Endothelial cell of umbilical vein (primary cell): Measurements from ENCODE around the gene OARD1. TPM values are rescaled to one million over a fixed set of nuclear protein-coding genes. Genes with fewer than 3 reads are reported as not detected.

Source experiments
- BruUV-seq: library from RNA; stranded (reverse); fragments of 400-500 nt; replicated peaks from 2 replicates; lab custom pipeline; 2021; lab: Mats Ljungman, UMichigan
- CTCF ChIA-PET: fragments of 300-600, 350-600 bp; sonication (Branson Sonifier 250); formaldehyde crosslinking; loops from one replicate; lab custom pipeline; 2021; ENCODE audit warnings: antibody characterized with exemption, inconsistent platforms; lab: Charles Lee
- POLR2A ChIA-PET: fragments of 300-600, 350-600 bp; sonication (Branson Sonifier 250); formaldehyde crosslinking; loops from one replicate; lab custom pipeline; 2021; ENCODE audit warnings: antibody characterized with exemption, inconsistent platforms; lab: Charles Lee
- DNase-seq: peaks from one replicate; pipeline ENCODE4 v3.0.0-alpha.2; 2011; ENCODE audit warnings: low read depth, low spot score
- FAIRE-seq: peaks from 2 replicates; lab custom pipeline; 2011; peaks lifted over from hg19 to GRCh38; lab: Jason Lieb, UNC
- H2AFZ ChIP-seq: 2 replicates; pipeline ENCODE4 v1.6.0; 2012; ENCODE audit warnings: low read depth, low read length, control low read depth, inconsistent platforms
- H3K27ac ChIP-seq: 2 replicates; pipeline ENCODE4 v1.5.1; 2011; ENCODE audit warnings: low read depth, mild to moderate bottlenecking, control low read depth, low read length, moderate library complexity; ENCODE audit not compliant: insufficient read depth
- H3K27me3 ChIP-seq, 2 experiments: 2 replicates each; pipeline versions ENCODE4 v1.6.0 to v1.6.1; 2011; ENCODE audit warnings: low read length in 2 of 2, mixed read lengths in 1 of 2; ENCODE audit not compliant: control insufficient read depth in 2 of 2, insufficient read depth in 2 of 2
- H3K36me3 ChIP-seq, 2 experiments: 2 replicates in 1 of 2; 3 replicates in 1 of 2; pipeline ENCODE4 v1.5.1; 2011; ENCODE audit warnings: low read length in 2 of 2, mild to moderate bottlenecking in 1 of 2, moderate library complexity in 1 of 2; ENCODE audit not compliant: control insufficient read depth in 2 of 2, insufficient read depth in 2 of 2; ENCODE audit errors: extremely low read depth in 1 of 2
- H3K4me1 ChIP-seq: 3 replicates; pipeline ENCODE4 v1.5.1; 2011; ENCODE audit warnings: mild to moderate bottlenecking, low read length; ENCODE audit not compliant: control insufficient read depth, insufficient read depth; ENCODE audit errors: extremely low read depth
- H3K4me2 ChIP-seq: 2 replicates; pipeline ENCODE4 v1.6.1; 2011; ENCODE audit warnings: low read length, control low read depth, mixed read lengths; ENCODE audit not compliant: insufficient read depth
- H3K4me3 ChIP-seq, 3 experiments: fragments of 200-600 bp in 1 of 3; sonication (generic), shearing (Covaris generic) in 1 of 3; replicated peaks in 1 of 3; 2 replicates each; pipeline ENCODE4 v1.5.1; 2011 to 2016; ENCODE audit warnings: control low read depth in 3 of 3, low read length in 3 of 3, mild to moderate bottlenecking in 2 of 3, inconsistent platforms in 1 of 3, low read depth in 1 of 3, moderate library complexity in 1 of 3; ENCODE audit not compliant: insufficient read depth in 1 of 3
- H3K79me2 ChIP-seq: 2 replicates; pipeline ENCODE4 v1.6.0; 2012; ENCODE audit warnings: low read length, inconsistent platforms; ENCODE audit not compliant: control insufficient read depth, insufficient read depth
- H3K9ac ChIP-seq: replicated peaks from 2 replicates; pipeline ENCODE3; 2011; ENCODE audit warnings: low read length, control low read depth; ENCODE audit not compliant: insufficient read depth; ENCODE audit errors: extremely low read depth
- H3K9me1 ChIP-seq: replicated peaks from 3 replicates; pipeline ENCODE4 v1.6.0; 2011; ENCODE audit warnings: mild to moderate bottlenecking, low read length; ENCODE audit not compliant: control insufficient read depth, insufficient read depth; ENCODE audit errors: extremely low read depth
- H3K9me3 ChIP-seq: replicated peaks from 2 replicates; pipeline ENCODE4 v1.5.1; 2012; ENCODE audit warnings: low read length, inconsistent platforms; ENCODE audit not compliant: control insufficient read depth, insufficient read depth
- H4K20me1 ChIP-seq: replicated peaks from 2 replicates; pipeline ENCODE3; 2011; ENCODE audit warnings: mild to moderate bottlenecking, low read length; ENCODE audit not compliant: control insufficient read depth, insufficient read depth; ENCODE audit errors: extremely low read depth
- CTCF ChIP-seq, 2 donors: IDR thresholded peaks; 1 replicate in 1 of 2; 2 replicates in 1 of 2; pipeline ENCODE4 v1.5.1; 2011; ENCODE audit warnings: low read length in 2 of 2, mild to moderate bottlenecking in 2 of 2, moderate library complexity in 2 of 2, control low read depth in 1 of 2, inconsistent platforms in 1 of 2, low read depth in 1 of 2; ENCODE audit not compliant: insufficient read depth in 1 of 2; ENCODE audit errors: extremely low read depth in 1 of 2
- EZH2 ChIP-seq: IDR thresholded peaks from 2 replicates; pipeline ENCODE4 v1.6.1; 2012; ENCODE audit warnings: borderline replicate concordance, low read depth, mild to moderate bottlenecking, moderate library complexity, low read length, inconsistent platforms; ENCODE audit not compliant: severe bottlenecking
- FOS ChIP-seq: IDR thresholded peaks from 2 replicates; pipeline ENCODE4 v1.6.1; 2011; ENCODE audit warnings: mild to moderate bottlenecking, low read length, moderate library complexity, borderline replicate concordance; ENCODE audit not compliant: insufficient read depth
- GATA2 ChIP-seq: IDR thresholded peaks from 2 replicates; pipeline ENCODE4 v1.7.0; 2011; ENCODE audit warnings: low read depth, mild to moderate bottlenecking, moderate library complexity, mixed read lengths, low read length; ENCODE audit not compliant: insufficient read length, insufficient read depth
- JUN ChIP-seq: IDR thresholded peaks from 2 replicates; pipeline ENCODE4 v1.6.1; 2011; ENCODE audit warnings: borderline replicate concordance, low read depth; ENCODE audit not compliant: insufficient read length, insufficient read depth
- MAX ChIP-seq: IDR thresholded peaks from 2 replicates; pipeline ENCODE4 v1.6.1; 2011; ENCODE audit not compliant: insufficient read depth, insufficient read length
- MYC ChIP-seq: IDR thresholded peaks from one replicate; pipeline ENCODE4 v1.6.1; 2011; ENCODE audit warnings: mild to moderate bottlenecking, low read depth, low read length
- POLR2A ChIP-seq: IDR thresholded peaks from 2 replicates; pipeline ENCODE4 v1.6.1; 2012; ENCODE audit warnings: low read depth, mild to moderate bottlenecking, control low read depth, low read length
- POLR2AphosphoS5 ChIP-seq: IDR thresholded peaks from 2 replicates; pipeline ENCODE4 v1.6.1; 2012; ENCODE audit warnings: low read depth, mild to moderate bottlenecking, control low read depth, low read length, moderate library complexity; ENCODE audit not compliant: insufficient read depth
- dilution Hi-C: fragments of 300-500 bp; cut with MboI; formaldehyde crosslinking; loops from one replicate; pipeline ENCODE4 v1.15.0; 2019; ENCODE audit warnings: low sequenced_read_pairs; ENCODE audit not compliant: extremely low pct_ligation_motif_present
- intact Hi-C: fragments of 100-400 bp; cut with micrococcal nuclease; formaldehyde crosslinking; loops from one replicate; pipeline ENCODE4 v1.10.0; 2022
- polyA plus RNA-seq, 4 experiments: library from polyadenylated mRNA; depleted of rRNA in 3 of 4; stranded (reverse) in 3 of 4; unstranded in 1 of 4; fragments of >200 nt; gene quantifications; 2 replicates each; pipeline versions ENCODE4 v1.2.1 to v1.2.3, GENCODE V29; 2011 to 2012; ENCODE audit warnings: missing spikeins in 1 of 4
- total RNA-seq: library from RNA; stranded (reverse); gene quantifications from 2 replicates; pipeline ENCODE4 v1.2.3, GENCODE V29; 2021

The OARD1 gene
- total and polyA plus RNA-seq, 2 donors (not counting 3 experiments of a cell fraction or from before 2014, with no cell fraction given): 5.2 to 13.0 TPM

- H3K4me3 ChIP-seq: no peak overlapping the region
- H3K36me3 ChIP-seq: peaks cover 26 to 49% of the 10 kb centered on the region in 2 experiments
- no TSS peak for BruUV-seq
- no peak overlapping the region for H3K4me2 ChIP-seq
- ChIA-PET CTCF (interaction anchor here (0.6 to 6.1 kb wide), 9 partner anchors 11 to 557 kb away, joined by 3 to 89 read pairs (median 4); partner anchors contain the start of genes NFYA and OARD1), POLR2A (no interaction called here)
- FAIRE-seq: no peak
- H3K9me1 ChIP-seq: no peaks in the 10 kb centered on the region
- no peaks in the 10 kb centered on the region for H3K9me3 ChIP-seq
- H4K20me1 ChIP-seq: no peaks in the 10 kb centered on the region
- H3K79me2 ChIP-seq: peaks cover 2% of the 10 kb centered on the region
- TF ChIP-seq GATA2 (no peak), JUN (no peak), FOS (no peak), POLR2AphosphoS5 (no peak), EZH2 (no peak), MAX (no peak), POLR2A (no peak), CTCF (IDR thresholded peaks at IDR 0.05; ENCODE audit: extremely low read depth in 1 of 2, insufficient read depth in 1 of 2, low read depth in 1 of 2, low read length in 2 of 2) (no peak), MYC (no peak)
- H3K27ac ChIP-seq: no peak overlapping the region
- DNase-seq: no peak
- H3K4me1 ChIP-seq: peaks cover 2% of the 10 kb centered on the region
- H2AFZ ChIP-seq: no peak overlapping the region
- H3K27me3 ChIP-seq: no peaks in the 10 kb centered on the region
- intact Hi-C loops (no loop called here), dilution Hi-C loops (no loop called here)
- H3K9ac ChIP-seq: no peak overlapping the region
Observed at GRCh38 chr6:41090841-41091761, 18.9 kb upstream of the OARD1 start.
